Measurements from ENCODE around the gene ARHGAP23. TPM values are rescaled to one million over a fixed set of nuclear protein-coding genes. Genes with fewer than 3 reads are reported as not detected.

Gene ARHGAP23
- total RNA-seq, 1 donor from 2014 or later, result 58.3 TPM

- no peak for DNase-seq
- ATAC-seq (ENCODE audit: poor library complexity), result no peak
These were observed 27.1 kb downstream of the ARHGAP23 start for GRCh38 chr17:38455288-38455915.

DNA sequence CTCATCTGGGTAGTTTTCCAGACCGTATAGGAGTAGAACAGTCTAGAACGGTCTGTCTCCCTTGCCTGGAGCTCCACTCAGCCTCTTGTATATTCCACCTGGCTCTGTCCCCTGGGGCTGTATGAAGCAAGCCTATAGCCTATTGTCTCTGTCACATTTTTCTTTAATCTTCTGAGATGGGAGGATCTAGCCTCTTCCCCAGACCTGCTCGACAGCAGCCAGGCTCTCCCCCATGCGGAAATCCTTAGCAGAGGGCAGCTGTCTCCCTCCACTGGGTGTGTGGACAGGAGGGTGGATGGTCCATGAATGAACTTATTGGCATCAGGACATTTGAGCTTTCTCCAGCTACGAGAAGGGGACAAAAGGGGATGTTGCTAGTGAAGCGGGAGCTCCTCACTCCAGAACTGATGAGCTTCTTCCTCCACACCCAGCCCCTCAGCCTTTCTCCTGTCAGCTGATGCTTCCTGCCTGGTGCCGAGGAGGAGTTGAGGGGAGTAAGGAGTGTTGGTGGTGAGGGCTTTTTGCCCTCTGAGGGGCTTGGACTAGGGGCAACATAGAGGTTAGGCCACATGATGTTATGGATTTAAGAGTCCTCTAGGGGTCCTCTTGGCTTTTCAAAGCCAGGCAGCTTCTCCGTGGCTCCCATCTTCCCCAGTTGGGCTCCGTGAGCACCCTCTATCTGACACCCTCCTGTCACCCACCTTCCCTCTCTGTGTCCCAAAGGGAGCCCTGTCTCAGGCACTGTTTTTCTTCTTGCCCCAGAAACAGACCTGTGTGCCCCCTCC is 28.0 kb downstream of the ARHGAP23 start:
- intact Hi-C loops (cut with DNase I), result no loop called here
- DNase-seq (no peak), ATAC-seq (ENCODE audit: poor library complexity) (no peak)

More at GRCh38 chr17:38455288-38455915, 27.1 kb downstream of the ARHGAP23 start:
- intact Hi-C loops (cut with DNase I), result no loop called here

- DNase-seq, result no peak
- intact Hi-C loops (cut with DNase I), result no loop called here
- no peak for ATAC-seq (ENCODE audit: poor library complexity)
These were observed 29.5 kb downstream of the ARHGAP23 start for GRCh38 chr17:38457577-38458371.

DNA sequence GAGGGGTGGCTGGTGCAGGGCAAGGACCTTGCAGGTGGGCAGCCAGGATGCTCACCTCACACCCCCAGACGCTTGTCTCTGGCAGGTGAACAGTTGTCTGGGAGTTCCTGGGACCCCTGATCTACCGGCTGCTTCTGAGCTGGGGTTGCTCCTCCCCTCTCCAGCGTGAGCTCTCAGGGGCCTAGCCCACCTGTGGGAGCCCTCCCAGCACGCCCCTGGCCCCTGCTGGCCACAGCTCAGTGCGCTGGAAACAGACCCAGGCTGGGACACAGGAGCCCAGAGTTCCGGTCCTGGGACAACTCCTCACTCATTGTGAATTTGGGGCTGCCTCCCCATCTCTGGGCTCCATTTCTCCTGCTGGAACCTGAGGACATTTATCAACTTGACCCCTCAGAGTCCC is 30.3 kb downstream of the ARHGAP23 start:
- intact Hi-C loops (cut with DNase I), result no loop called here
- DNase-seq, result no peak
- ATAC-seq (ENCODE audit: poor library complexity), result no peak

- DNase-seq (peak; percentile 58), ATAC-seq (ENCODE audit: poor library complexity) (peak; percentile 46)
- intact Hi-C loops (cut with DNase I), result no loop called here
These were observed 31.3 kb downstream of the ARHGAP23 start for GRCh38 chr17:38459567-38459966.

DNA sequence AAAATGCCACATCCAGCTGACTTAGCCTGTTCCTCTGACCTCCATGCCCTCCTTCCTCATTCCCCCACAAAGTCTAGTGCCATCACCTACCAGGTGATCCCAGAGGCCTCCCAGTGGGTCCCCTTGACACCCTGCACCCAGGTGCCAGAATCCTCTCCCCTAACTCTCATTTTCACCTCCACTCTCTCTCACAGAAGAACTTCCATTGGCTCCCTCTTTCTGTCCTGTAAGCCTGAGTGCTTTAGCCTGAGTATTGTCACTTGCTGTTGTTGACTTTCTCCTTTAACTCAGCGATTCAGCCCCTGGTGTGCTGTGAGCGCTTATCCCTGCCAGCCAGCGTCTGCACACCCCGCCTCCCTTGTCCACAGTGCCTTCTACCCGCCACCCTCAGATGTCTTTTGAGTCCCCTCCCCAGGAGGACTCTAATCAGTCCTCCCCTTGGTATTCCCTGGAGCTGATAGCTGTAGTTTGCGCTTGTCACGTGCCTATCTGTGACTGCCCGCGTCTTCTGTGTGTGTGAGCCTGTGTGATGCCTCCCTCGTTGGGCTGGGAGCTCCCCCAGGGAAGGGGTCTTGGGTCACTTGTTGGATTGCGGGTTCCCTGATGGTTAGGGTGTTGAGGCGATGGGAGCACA is 31.9 kb downstream of the ARHGAP23 start:
- DNase-seq (no peak), ATAC-seq (ENCODE audit: poor library complexity) (no peak)
- intact Hi-C loops (cut with DNase I), result no loop called here

DNA sequence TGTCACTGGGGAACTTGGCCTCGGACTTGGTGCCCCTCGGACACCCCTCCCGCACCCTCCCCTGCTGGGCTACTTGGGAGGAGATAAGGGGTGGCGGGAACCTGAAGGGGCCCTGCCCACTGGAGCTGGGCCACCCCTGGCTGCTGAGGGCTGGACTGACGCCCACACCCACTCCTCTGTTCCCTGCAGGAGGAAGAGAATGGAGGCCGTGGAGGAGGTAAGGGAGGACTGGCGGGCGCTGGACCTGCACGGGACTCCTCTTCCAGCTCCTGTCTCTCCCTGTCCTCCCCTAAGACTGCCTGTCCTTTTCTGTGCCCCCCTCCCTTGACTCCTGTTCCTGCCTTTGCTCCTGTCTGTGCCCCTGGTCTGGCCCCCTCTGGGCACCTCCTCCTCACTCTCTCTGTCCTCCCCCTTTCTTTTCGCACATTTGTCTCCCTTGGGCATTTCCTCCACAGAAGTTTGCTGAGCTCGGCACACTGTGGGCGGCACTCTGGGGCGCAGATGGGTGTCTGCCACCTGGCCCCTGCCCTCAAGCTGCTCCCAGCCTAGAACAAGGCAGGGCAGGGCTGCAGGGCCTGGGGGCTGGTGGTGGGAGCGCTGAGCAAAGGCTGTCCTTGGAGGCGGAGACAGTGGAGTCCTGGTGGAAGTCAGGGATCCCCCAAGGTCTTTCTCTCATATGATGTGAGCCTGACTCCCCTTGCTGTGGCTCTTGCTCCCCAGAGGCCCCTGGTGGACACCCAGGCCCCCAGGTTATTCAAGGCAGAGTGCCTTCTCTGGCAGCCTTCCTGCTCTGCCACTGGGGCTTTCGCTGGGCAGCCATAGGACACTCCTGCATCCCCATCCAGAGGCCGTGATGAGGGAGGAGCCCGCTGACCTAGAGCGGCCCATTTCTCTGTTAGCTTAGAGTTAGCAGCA is 32.7 kb downstream of the ARHGAP23 start:
- ATAC-seq (ENCODE audit: poor library complexity) (no peak), DNase-seq (no peak)
- intact Hi-C loops (cut with DNase I), result no loop called here

DNA sequence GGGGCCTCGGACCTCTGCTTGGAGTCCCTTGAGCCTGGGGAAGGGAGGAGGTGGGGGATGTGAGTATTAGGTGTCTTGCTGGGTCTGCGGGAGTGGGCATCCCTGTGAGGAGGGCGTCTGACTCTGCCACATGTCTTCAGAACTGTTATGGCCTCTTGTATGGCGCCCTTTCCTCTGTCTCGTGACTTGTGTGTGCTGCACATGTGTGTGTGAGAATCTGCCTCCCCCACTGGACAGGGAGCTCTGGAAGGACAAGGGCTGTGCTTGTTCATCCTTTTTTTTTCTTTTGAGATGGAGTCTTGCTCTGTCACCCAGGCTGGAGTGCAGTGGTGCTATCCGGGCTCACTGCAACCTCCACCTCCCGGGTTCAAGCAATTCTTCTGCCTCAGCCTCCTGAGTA is 33.4 kb downstream of the ARHGAP23 start:
- DNase-seq, result no peak
- ATAC-seq (ENCODE audit: poor library complexity), result no peak
- intact Hi-C loops (cut with DNase I), result no loop called here

GRCh38 chr17:38463451-38463858 is 35.2 kb downstream of the ARHGAP23 start:
- DNase-seq, result peak; percentile 78
- ATAC-seq (ENCODE audit: poor library complexity), result peak; percentile 50
- intact Hi-C loops (cut with DNase I), result no loop called here

- DNase-seq (peak; percentile 83), ATAC-seq (ENCODE audit: poor library complexity) (peak; percentile 57)
- intact Hi-C loops (cut with DNase I), result no loop called here
These were observed 36.0 kb downstream of the ARHGAP23 start for GRCh38 chr17:38464251-38464722.

GRCh38 chr17:38464723-38465390 is 36.6 kb downstream of the ARHGAP23 start:
- ATAC-seq (ENCODE audit: poor library complexity) (peak; percentile 82), DNase-seq (peak; percentile 90)
- intact Hi-C loops (cut with DNase I), result loop anchor here (5.0 kb wide), 1 partner anchor 38 kb away; the partner anchor contains the start of gene ARHGAP23

DNA sequence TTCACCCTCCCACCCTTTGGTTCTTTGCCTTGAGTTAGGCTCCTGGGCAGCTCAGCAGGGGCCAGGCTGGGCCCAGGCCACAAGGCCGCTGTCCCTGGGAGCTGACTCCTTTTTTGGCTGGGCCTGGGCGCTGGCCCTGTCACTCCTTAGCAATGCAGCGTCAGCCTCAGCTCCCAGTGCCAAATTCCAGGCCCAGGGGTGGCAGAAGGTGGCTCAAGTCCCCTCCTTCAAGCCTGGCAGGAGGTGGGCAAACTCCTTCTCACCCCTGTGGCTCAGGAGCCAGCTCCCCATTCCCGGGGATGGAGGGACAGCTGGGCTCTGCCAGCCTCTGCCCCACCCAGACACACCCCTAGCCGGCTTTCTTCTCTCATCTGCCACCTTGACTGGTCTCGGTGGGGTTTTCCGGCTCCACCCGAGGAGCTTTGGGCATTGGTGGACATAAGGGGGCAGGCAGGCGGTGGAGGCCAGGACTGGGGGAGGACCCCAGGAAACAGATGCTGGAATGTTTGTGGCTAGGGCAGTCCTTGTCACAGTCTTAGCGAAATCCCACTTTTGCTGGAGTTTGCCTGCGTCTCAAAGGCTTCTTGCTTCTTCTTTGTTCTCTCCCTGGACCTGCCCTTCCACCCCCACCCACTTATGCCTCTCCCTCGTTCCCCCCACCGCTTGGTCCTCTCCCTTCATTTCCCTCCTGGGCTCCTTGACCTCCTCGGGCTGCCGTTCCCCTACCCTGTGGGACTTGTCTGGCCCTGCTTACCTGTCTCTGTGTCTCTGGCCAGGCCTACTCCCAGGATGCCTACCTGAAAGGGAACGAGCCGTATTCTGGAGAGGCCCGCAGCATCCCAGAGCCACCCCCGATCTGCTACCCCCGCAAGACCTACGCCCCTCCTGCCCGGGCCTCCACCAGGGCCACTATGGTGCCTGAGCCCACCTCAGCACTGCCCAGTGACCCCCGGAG is 37.4 kb downstream of the ARHGAP23 start:
- peak; percentile 77 for ATAC-seq (ENCODE audit: poor library complexity)
- intact Hi-C loops (cut with DNase I), result loop anchor here (5.0 kb wide), 1 partner anchor 38 kb away; the partner anchor contains the start of gene ARHGAP23

DNA sequence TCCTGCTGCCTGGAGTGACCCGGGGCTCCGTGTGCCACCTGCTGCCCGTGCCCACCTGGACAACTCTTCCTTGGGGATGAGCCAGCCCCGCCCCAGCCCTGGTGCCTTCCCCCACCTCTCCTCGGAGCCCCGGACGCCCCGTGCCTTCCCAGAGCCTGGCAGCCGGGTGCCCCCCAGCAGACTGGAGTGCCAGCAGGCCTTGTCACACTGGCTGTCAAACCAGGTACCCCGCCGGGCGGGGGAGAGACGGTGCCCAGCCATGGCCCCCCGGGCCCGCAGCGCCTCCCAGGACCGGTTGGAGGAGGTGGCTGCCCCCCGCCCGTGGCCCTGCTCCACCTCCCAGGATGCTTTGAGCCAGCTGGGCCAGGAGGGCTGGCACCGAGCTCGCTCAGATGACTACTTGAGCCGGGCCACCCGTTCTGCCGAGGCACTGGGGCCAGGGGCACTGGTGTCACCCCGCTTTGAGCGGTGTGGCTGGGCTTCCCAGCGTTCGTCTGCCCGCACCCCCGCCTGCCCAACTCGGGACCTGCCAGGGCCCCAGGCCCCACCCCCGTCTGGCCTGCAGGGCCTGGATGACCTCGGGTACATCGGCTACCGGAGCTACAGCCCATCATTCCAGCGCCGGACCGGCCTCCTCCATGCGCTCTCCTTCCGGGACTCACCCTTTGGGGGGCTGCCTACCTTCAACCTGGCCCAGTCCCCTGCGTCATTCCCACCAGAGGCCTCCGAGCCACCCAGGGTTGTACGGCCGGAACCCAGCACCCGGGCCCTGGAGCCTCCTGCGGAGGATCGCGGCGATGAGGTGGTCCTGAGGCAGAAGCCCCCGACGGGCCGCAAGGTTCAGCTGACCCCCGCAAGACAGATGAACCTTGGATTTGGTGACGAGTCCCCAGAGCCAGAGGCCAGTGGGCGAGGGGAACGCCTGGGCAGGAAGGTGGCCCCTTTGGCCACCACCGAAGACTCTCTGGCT is 38.4 kb downstream of the ARHGAP23 start:
- DNase-seq, result no peak
- no peak for ATAC-seq (ENCODE audit: poor library complexity)
- intact Hi-C loops (cut with DNase I), result loop anchor here (5.0 kb wide), 1 partner anchor 39 kb away; the partner anchor contains the start of gene ARHGAP23

More for the DNA sequence above, 37.4 kb downstream of the ARHGAP23 start:
- peak; percentile 83 for DNase-seq

GRCh38 chr17:38467491-38467890 is 39.2 kb downstream of the ARHGAP23 start:
- intact Hi-C loops (cut with DNase I), result loop anchor here (5.0 kb wide), 1 partner anchor 40 kb away; the partner anchor contains the start of gene ARHGAP23
- DNase-seq, result no peak
- no peak for ATAC-seq (ENCODE audit: poor library complexity)

- no peak for DNase-seq
These were observed 41.6 kb downstream of the ARHGAP23 start for GRCh38 chr17:38469875-38470274.

More at GRCh38 chr17:38469875-38470274, 41.6 kb downstream of the ARHGAP23 start:
- no peak for ATAC-seq (ENCODE audit: poor library complexity)
- intact Hi-C loops (cut with DNase I), result loop anchor here (5.0 kb wide), 1 partner anchor 43 kb away; the partner anchor contains the start of gene ARHGAP23
